Measurements from ENCODE around the gene TBX2. TPM values are rescaled to one million over a fixed set of nuclear protein-coding genes. Genes with fewer than 3 reads are reported as not detected.

The TBX2 gene
- total and polyA plus RNA-seq, 12 donors, result 2.4 to 22.1 (median 7.4) TPM

GRCh38 chr17:61449707-61450640 lies 50.3 kb downstream of the TBX2 start:
- Histone ChIP-seq H3K4me3 (no peak overlapping the region), H3K4me1 (replicated peaks in 1 of 2) (peaks cover 10 to 12% of the 10 kb centered on the region in 2 donors), H3K36me3 (replicated peaks in 1 of 2) (no peaks in the 10 kb centered on the region), H3K27me3 (peaks cover 51% of the 10 kb centered on the region), H3K9me3 (replicated peaks in 1 of 3) (no peaks in the 10 kb centered on the region), H3K27ac (no peak overlapping the region)
- intact Hi-C loops (cut with DNase I), result no loop called here
- TF ChIP-seq CTCF (IDR thresholded peaks at IDR 0.05) (no peak), POLR2A (IDR thresholded peaks at IDR 0.05) (no peak)
- DNase-seq, result no peak
- WGBS, 4 donors, result 90 to 95% (median 92%) methylated on average over 9 of the region's 9 CpGs

GRCh38 chr17:61450641-61451537 lies 51.2 kb downstream of the TBX2 start:
- H3K36me3 ChIP-seq (replicated peaks in 1 of 2), result no peaks in the 10 kb centered on the region
- H3K27ac ChIP-seq, result no peak overlapping the region
- H3K4me1 ChIP-seq (replicated peaks in 1 of 2), result peaks cover 10 to 12% of the 10 kb centered on the region in 2 donors
- H3K4me3 ChIP-seq, result no peak overlapping the region
- peak in 1 of 7 donors; percentile 24 for DNase-seq
- intact Hi-C loops (cut with DNase I), result no loop called here
- 74 to 85% (median 79%) methylated on average over 17 to 19 of the region's 19 CpGs for WGBS, 4 donors
- H3K9me3 ChIP-seq (replicated peaks in 1 of 3), result no peaks in the 10 kb centered on the region
- no peak for TF ChIP-seq CTCF (IDR thresholded peaks at IDR 0.05)
- TF ChIP-seq POLR2A (IDR thresholded peaks at IDR 0.05), result no peak
- H3K27me3 ChIP-seq, result peaks cover 60% of the 10 kb centered on the region

- Histone ChIP-seq H3K36me3 (replicated peaks in 1 of 2) (no peaks in the 10 kb centered on the region), H3K27me3 (peaks cover 67% of the 10 kb centered on the region), H3K9me3 (replicated peaks in 1 of 3) (no peaks in the 10 kb centered on the region), H3K27ac (no peak overlapping the region), H3K4me1 (replicated peaks in 1 of 2) (peaks cover 10 to 12% of the 10 kb centered on the region in 2 donors), H3K4me3 (peak overlapping the region in 1 of 4 donors; percentile 45)
- TF ChIP-seq POLR2A (IDR thresholded peaks at IDR 0.05), result no peak
- TF ChIP-seq CTCF (IDR thresholded peaks at IDR 0.05), result no peak
- WGBS, 4 donors, result 8 to 21% (median 18%) methylated on average over 22 to 75 of the region's 75 CpGs; no CpG with 5 or more reads in 1 of the 4 donors
- DNase-seq, result peak in 1 of 7 donors; percentile 35
- intact Hi-C loops (cut with DNase I), result no loop called here
Measured at GRCh38 chr17:61451538-61452300, 52.1 kb downstream of the TBX2 start.

Data from adrenal gland (tissue), 12 donors.